ENCODE data around the gene ZW10. TPM values are rescaled to one million over a fixed set of nuclear protein-coding genes. Genes with fewer than 3 reads are reported as not detected.

The ZW10 gene
- total RNA-seq, 2 experiments from 2014 or later: 17.3 to 20.8 TPM

- H3K4me1 Mint-ChIP-seq: peaks cover 29% of the 10 kb centered on the region
- H3K4me3 Mint-ChIP-seq: no peak overlapping the region
- H3K27ac Mint-ChIP-seq: peak overlapping the region; percentile 70
- CTCF ChIA-PET: interaction anchor here (1.4 kb wide), 1 partner anchor 99 kb away, joined by 4 read pairs; no protein-coding TSS in a partner anchor
- ATAC-seq (peak; percentile 46), DNase-seq (no peak)
- no peaks in the 10 kb centered on the region for H3K9me3 Mint-ChIP-seq (ENCODE audit: low read depth)
- no peaks in the 10 kb centered on the region for H3K27me3 Mint-ChIP-seq
- H3K36me3 Mint-ChIP-seq: no peaks in the 10 kb centered on the region
Measured at GRCh38 chr11:113685654-113686359, 87.7 kb downstream of the ZW10 start.

- H3K9me3 Mint-ChIP-seq (ENCODE audit: low read depth): no peaks in the 10 kb centered on the region
- CTCF ChIA-PET: no interaction called here
Measured at GRCh38 chr11:113684496-113684895, 89.0 kb downstream of the ZW10 start.

GRCh38 chr11:113683481-113684046 is 89.9 kb downstream of the ZW10 start:
- Mint-ChIP-seq H3K36me3 (no peaks in the 10 kb centered on the region), H3K27ac (no peak overlapping the region), H3K27me3 (peaks cover 3% of the 10 kb centered on the region), H3K4me1 (peaks cover 22% of the 10 kb centered on the region), H3K9me3 (ENCODE audit: low read depth) (no peaks in the 10 kb centered on the region), H3K4me3 (no peak overlapping the region)
- CTCF ChIA-PET: no interaction called here
- DNase-seq (no peak), ATAC-seq (no peak)

More at GRCh38 chr11:113684496-113684895, 89.0 kb downstream of the ZW10 start:
- DNase-seq (no peak), ATAC-seq (no peak)
- Mint-ChIP-seq H3K27me3 (peaks cover under 1% of the 10 kb centered on the region), H3K4me1 (peaks cover 22% of the 10 kb centered on the region), H3K4me3 (no peak overlapping the region), H3K27ac (no peak overlapping the region), H3K36me3 (no peaks in the 10 kb centered on the region)

Other genes with a start within 250 kb of the ZW10 start
- under 1 TPM; 0.61 to 0.91 TPM for gene TMPRSS5, start 67.4 kb downstream of the ZW10 start, total RNA-seq
- gene CLDN25, start 6.1 kb upstream of the ZW10 start, total RNA-seq: not detected
- gene USP28, start 101.9 kb upstream of the ZW10 start, total RNA-seq: 10 to 100 TPM; 50.5 to 65.1 TPM
- not detected for gene HTR3B, start 131.1 kb upstream of the ZW10 start, total RNA-seq
- gene HTR3A, start 201.4 kb upstream of the ZW10 start, total RNA-seq: not detected

Data from activated CD8-positive, alpha-beta memory T cell treated with anti-CD3 and anti-CD28 coated beads, Interleukin-2, amount 10 ng/mL, durations not matched to agents 7 days and 5 days (primary cell).